ENCODE measurements around the gene TEX52.

Gene TEX52

GRCh38 chr12:2844786-2845185 is 12.1 kb downstream of the TEX52 start:
- H3K27ac ChIP-seq (ENCODE audit: low read depth, low read length), result no peak overlapping the region

GRCh38 chr12:2842948-2843347 is 13.9 kb downstream of the TEX52 start:
- Histone ChIP-seq H3K9me2 (replicated peaks; ENCODE audit: insufficient read depth, low read length) (no peaks in the 10 kb centered on the region), H3K79me2 (ENCODE audit: insufficient read depth, low read length) (no peaks in the 10 kb centered on the region), H3K9me3 (ENCODE audit: insufficient read depth, low read length) (no peaks in the 10 kb centered on the region), H2AFZ (ENCODE audit: low read depth, low read length, severe bottlenecking) (no peak overlapping the region), H4K20me1 (ENCODE audit: low read depth, low read length) (no peaks in the 10 kb centered on the region), H3K9ac (ENCODE audit: low read length) (no peak overlapping the region), H3K4me2 (ENCODE audit: low read depth, low read length, poor library complexity, severe bottlenecking) (no peak overlapping the region), H3K27ac (ENCODE audit: low read depth, low read length) (no peak overlapping the region), H3K4me3 (ENCODE audit: insufficient read depth, low read length, poor library complexity, severe bottlenecking) (no peak overlapping the region), H3F3A (ENCODE audit: insufficient read depth) (no peaks in the 10 kb centered on the region), H3K27me3 (ENCODE audit: low read length) (no peaks in the 10 kb centered on the region), H3K36me3 (ENCODE audit: low read length) (no peaks in the 10 kb centered on the region)
- TF ChIP-seq CTCF (IDR thresholded peaks at IDR 0.05; ENCODE audit: insufficient read depth, low read length, poor library complexity, severe bottlenecking), result no peak
- no peak for TF ChIP-seq EZH2phosphoT487 (conservative IDR thresholded peaks at IDR 0.05; ENCODE audit: low read length)

More at GRCh38 chr12:2844786-2845185, 12.1 kb downstream of the TEX52 start:
- Histone ChIP-seq H3K27me3 (ENCODE audit: low read length) (no peaks in the 10 kb centered on the region), H3K9me3 (ENCODE audit: insufficient read depth, low read length) (no peaks in the 10 kb centered on the region), H3K4me2 (ENCODE audit: low read depth, low read length, poor library complexity, severe bottlenecking) (no peak overlapping the region), H3K9ac (ENCODE audit: low read length) (no peak overlapping the region), H3K4me3 (ENCODE audit: insufficient read depth, low read length, poor library complexity, severe bottlenecking) (no peak overlapping the region), H3K9me2 (replicated peaks; ENCODE audit: insufficient read depth, low read length) (no peaks in the 10 kb centered on the region), H3F3A (ENCODE audit: insufficient read depth) (no peaks in the 10 kb centered on the region), H3K36me3 (ENCODE audit: low read length) (no peaks in the 10 kb centered on the region), H4K20me1 (ENCODE audit: low read depth, low read length) (no peaks in the 10 kb centered on the region), H3K79me2 (ENCODE audit: insufficient read depth, low read length) (no peaks in the 10 kb centered on the region), H2AFZ (ENCODE audit: low read depth, low read length, severe bottlenecking) (no peak overlapping the region)
- TF ChIP-seq CTCF (IDR thresholded peaks at IDR 0.05; ENCODE audit: insufficient read depth, low read length, poor library complexity, severe bottlenecking) (no peak), EZH2phosphoT487 (conservative IDR thresholded peaks at IDR 0.05; ENCODE audit: low read length) (no peak)

- no peak overlapping the region for H2AFZ ChIP-seq (ENCODE audit: low read depth, low read length, severe bottlenecking)
- no peaks in the 10 kb centered on the region for H3K36me3 ChIP-seq (ENCODE audit: low read length)
- H3K9ac ChIP-seq (ENCODE audit: low read length), result no peak overlapping the region
- TF ChIP-seq EZH2phosphoT487 (conservative IDR thresholded peaks at IDR 0.05; ENCODE audit: low read length) (no peak), CTCF (IDR thresholded peaks at IDR 0.05; ENCODE audit: insufficient read depth, low read length, poor library complexity, severe bottlenecking) (no peak)
- H3K27ac ChIP-seq (ENCODE audit: low read depth, low read length), result no peak overlapping the region
- H3K4me2 ChIP-seq (ENCODE audit: low read depth, low read length, poor library complexity, severe bottlenecking), result no peak overlapping the region
- H3F3A ChIP-seq (ENCODE audit: insufficient read depth), result no peaks in the 10 kb centered on the region
- H3K79me2 ChIP-seq (ENCODE audit: insufficient read depth, low read length), result no peaks in the 10 kb centered on the region
- no peaks in the 10 kb centered on the region for H3K27me3 ChIP-seq (ENCODE audit: low read length)
- H3K9me2 ChIP-seq (replicated peaks; ENCODE audit: insufficient read depth, low read length), result no peaks in the 10 kb centered on the region
- H3K4me3 ChIP-seq (ENCODE audit: insufficient read depth, low read length, poor library complexity, severe bottlenecking), result no peak overlapping the region
- no peaks in the 10 kb centered on the region for H4K20me1 ChIP-seq (ENCODE audit: low read depth, low read length)
- no peaks in the 10 kb centered on the region for H3K9me3 ChIP-seq (ENCODE audit: insufficient read depth, low read length)
Measured at GRCh38 chr12:2841056-2841650, 15.7 kb downstream of the TEX52 start.
